PFSK-1 (cell line): ENCODE results near the gene ANKS3.

ENCODE experiments used
- FOXP2 ChIP-seq: optimal IDR thresholded peaks from 2 replicates; pipeline ENCODE3; 2011; ENCODE audit warnings: borderline replicate concordance, control low read depth, inconsistent platforms; ENCODE audit not compliant: insufficient read depth; ENCODE audit errors: extremely low read length, extremely low read depth
- POLR2AphosphoS5 ChIP-seq: IDR thresholded peaks from 2 replicates; pipeline ENCODE4 v1.6.1; 2012; ENCODE audit warnings: low read depth, mild to moderate bottlenecking, control low read depth, low read length, moderate library complexity
- REST ChIP-seq, 2 experiments: IDR thresholded peaks; 2 replicates each; pipeline versions ENCODE4 v1.6.1 to v1.8.0; 2011 to 2012; ENCODE audit warnings: low read depth in 2 of 2, low read length in 2 of 2, control low read depth in 1 of 2, inconsistent platforms in 1 of 2, mild to moderate bottlenecking in 1 of 2, moderate library complexity in 1 of 2; ENCODE audit not compliant: insufficient read depth in 1 of 2
- SIN3A ChIP-seq: IDR thresholded peaks from 2 replicates; pipeline ENCODE4 v1.6.1; 2012; ENCODE audit warnings: mild to moderate bottlenecking, low read length, moderate library complexity, borderline replicate concordance; ENCODE audit not compliant: insufficient read depth
- TAF1 ChIP-seq: IDR thresholded peaks from 2 replicates; pipeline ENCODE4 v1.6.1; 2012; ENCODE audit warnings: low read length, control low read depth, borderline replicate concordance; ENCODE audit not compliant: insufficient read depth

The ANKS3 gene

GRCh38 chr16:4745274-4745569, 11.2 kb upstream of the ANKS3 start:
- TF ChIP-seq REST (IDR thresholded peaks at IDR 0.05; ENCODE audit: insufficient read depth in 1 of 2, low read depth in 2 of 2, low read length in 2 of 2) (no peak), SIN3A (no peak), TAF1 (no peak), FOXP2 (no peak), POLR2AphosphoS5 (no peak)

- TF ChIP-seq TAF1 (no peak), SIN3A (no peak), POLR2AphosphoS5 (no peak), REST (IDR thresholded peaks at IDR 0.05; ENCODE audit: insufficient read depth in 1 of 2, low read depth in 2 of 2, low read length in 2 of 2) (no peak), FOXP2 (no peak)
These were observed 10.6 kb upstream of the ANKS3 start for GRCh38 chr16:4744555-4745273.

GRCh38 chr16:4743226-4743878, 9.3 kb upstream of the ANKS3 start:
- no peak for TF ChIP-seq POLR2AphosphoS5
- TF ChIP-seq SIN3A, result no peak
- no peak for TF ChIP-seq TAF1
- no peak for TF ChIP-seq REST (IDR thresholded peaks at IDR 0.05; ENCODE audit: insufficient read depth in 1 of 2, low read depth in 2 of 2, low read length in 2 of 2)
- TF ChIP-seq FOXP2, result no peak

GRCh38 chr16:4737545-4737944, 3.5 kb upstream of the ANKS3 start:
- TF ChIP-seq POLR2AphosphoS5 (no peak), SIN3A (no peak), TAF1 (no peak), FOXP2 (no peak), REST (IDR thresholded peaks at IDR 0.05; ENCODE audit: insufficient read depth in 1 of 2, low read depth in 2 of 2, low read length in 2 of 2) (no peak)
